HG03520 (cell line): ENCODE data around the gene PKDCC.

Source experiments
- ATAC-seq: cut with Tn5 transposase; IDR thresholded peaks from one replicate; pipeline ENCODE4 v1.9.1; 2021; ENCODE audit warnings: mild to moderate bottlenecking, moderate library complexity; ENCODE audit not compliant: unreplicated experiment

Gene PKDCC

GRCh38 chr2:42048299-42049220 lies 739 bp downstream of the PKDCC start:
- ATAC-seq: no peak

- ATAC-seq: no peak
Observed at GRCh38 chr2:42049221-42050009, 1.6 kb downstream of the PKDCC start.

GRCh38 chr2:42050010-42050702 lies 2.3 kb downstream of the PKDCC start:
- ATAC-seq: no peak

- ATAC-seq: no peak
Observed at GRCh38 chr2:42050703-42051542, 3.1 kb downstream of the PKDCC start.

- no peak for ATAC-seq
Observed at GRCh38 chr2:42051543-42052235, 3.9 kb downstream of the PKDCC start.

- no peak for ATAC-seq
Observed at GRCh38 chr2:42052702-42053481, 5.1 kb downstream of the PKDCC start.

GRCh38 chr2:42053482-42053790 lies 5.6 kb downstream of the PKDCC start:
- no peak for ATAC-seq

- ATAC-seq: no peak
Observed at GRCh38 chr2:42053791-42054701, 6.2 kb downstream of the PKDCC start.

GRCh38 chr2:42054714-42055430 lies 7.1 kb downstream of the PKDCC start:
- ATAC-seq: no peak

- no peak for ATAC-seq
Observed at GRCh38 chr2:42055573-42056514, 8.0 kb downstream of the PKDCC start.

GRCh38 chr2:42057159-42057901 lies 9.5 kb downstream of the PKDCC start:
- ATAC-seq: no peak

- ATAC-seq: no peak
Observed at GRCh38 chr2:42057902-42058450, 10.2 kb downstream of the PKDCC start.

- ATAC-seq: no peak
Observed at GRCh38 chr2:42059261-42059898, 11.6 kb downstream of the PKDCC start.

- no peak for ATAC-seq
Observed at GRCh38 chr2:42060028-42060427, 12.2 kb downstream of the PKDCC start.
